Stimulated activated naive CD8-positive, alpha-beta T cell treated with anti-CD3 and anti-CD28 coated beads, Interleukin-15, amount 100 ng/mL, for 72 hours (primary cell): Measurements from ENCODE around the gene CBY2.

ENCODE experiments used
- ATAC-seq: fragments of 150-1000 bp; cut with Tn5 transposase; 2 replicates; pipeline ENCODE4 v1.10.0; 2021; ENCODE audit warnings: mild to moderate bottlenecking, moderate library complexity
- DNase-seq, 2 donors: peaks; one replicate each; pipeline ENCODE4 v3.0.0; 2021 to 2022
- H3K27ac Mint-ChIP-seq, 2 donors: one replicate each; pipeline ENCODE4 v1.8.0; 2022; ENCODE audit warnings: mild to moderate bottlenecking in 2 of 2, mixed read lengths in 2 of 2, moderate library complexity in 2 of 2
- H3K27me3 Mint-ChIP-seq: one replicate; pipeline ENCODE4 v1.8.0; 2022; ENCODE audit warnings: mixed read lengths
- H3K4me1 Mint-ChIP-seq: one replicate; pipeline ENCODE4 v1.8.0; 2022; ENCODE audit warnings: mild to moderate bottlenecking, mixed read lengths
- H3K4me3 Mint-ChIP-seq, 2 donors: one replicate each; pipeline ENCODE4 v1.8.0; 2022; ENCODE audit warnings: mild to moderate bottlenecking in 2 of 2, mixed read lengths in 2 of 2, moderate library complexity in 1 of 2
- H3K9me3 Mint-ChIP-seq, 2 donors: one replicate each; pipeline ENCODE4 v1.8.0; 2022; ENCODE audit warnings: mixed read lengths in 2 of 2

The CBY2 gene

GRCh38 chr13:45691251-45691650 is 10.9 kb upstream of the CBY2 start:
- H3K9me3 Mint-ChIP-seq = no peaks in the 10 kb centered on the region
- H3K4me1 Mint-ChIP-seq = peaks cover 12% of the 10 kb centered on the region
- DNase-seq = no peak
- no peaks in the 10 kb centered on the region for H3K27me3 Mint-ChIP-seq
- H3K27ac Mint-ChIP-seq = no peak overlapping the region
- no peak overlapping the region for H3K4me3 Mint-ChIP-seq
- no peak for ATAC-seq

DNA sequence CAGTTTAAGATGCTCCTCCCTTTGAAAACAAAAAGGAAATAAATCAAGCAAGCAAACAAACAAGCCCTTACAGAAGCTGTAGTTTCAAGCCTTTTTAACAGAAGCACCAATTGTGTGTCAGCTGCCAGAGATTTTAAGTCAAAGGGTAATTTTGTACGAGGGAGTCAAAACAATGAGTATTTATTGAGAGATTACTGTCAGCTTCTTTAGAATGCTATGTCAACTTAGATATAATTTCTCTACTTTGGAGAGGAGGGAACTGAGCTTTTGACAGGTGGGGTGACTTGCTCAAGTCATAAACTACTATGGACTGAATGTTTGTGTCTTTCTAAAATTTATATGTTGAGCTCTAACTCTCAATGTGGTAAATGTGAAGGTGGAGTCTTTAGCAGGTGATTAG is 10.5 kb upstream of the CBY2 start:
- no peak for DNase-seq
- no peaks in the 10 kb centered on the region for H3K9me3 Mint-ChIP-seq
- H3K27ac Mint-ChIP-seq = no peak overlapping the region
- no peak overlapping the region for H3K4me3 Mint-ChIP-seq
- ATAC-seq = no peak
- H3K27me3 Mint-ChIP-seq = no peaks in the 10 kb centered on the region
- peaks cover 12% of the 10 kb centered on the region for H3K4me1 Mint-ChIP-seq

- DNase-seq = peak in 1 of 2 donors; percentile 54
- Mint-ChIP-seq H3K4me3 (no peak overlapping the region), H3K4me1 (peaks cover 13% of the 10 kb centered on the region), H3K27ac (peak overlapping the region in 1 of 2 donors; percentile 77), H3K9me3 (no peaks in the 10 kb centered on the region), H3K27me3 (no peaks in the 10 kb centered on the region)
- ATAC-seq = peak; percentile 93
These were observed 6.9 kb upstream of the CBY2 start for GRCh38 chr13:45695198-45695730.

- no peaks in the 10 kb centered on the region for H3K9me3 Mint-ChIP-seq
- H3K4me3 Mint-ChIP-seq = no peak overlapping the region
- no peaks in the 10 kb centered on the region for H3K27me3 Mint-ChIP-seq
- H3K27ac Mint-ChIP-seq = no peak overlapping the region
- ATAC-seq (no peak), DNase-seq (no peak)
- peaks cover 27% of the 10 kb centered on the region for H3K4me1 Mint-ChIP-seq
These were observed 5.4 kb upstream of the CBY2 start for GRCh38 chr13:45696610-45697226.

DNA sequence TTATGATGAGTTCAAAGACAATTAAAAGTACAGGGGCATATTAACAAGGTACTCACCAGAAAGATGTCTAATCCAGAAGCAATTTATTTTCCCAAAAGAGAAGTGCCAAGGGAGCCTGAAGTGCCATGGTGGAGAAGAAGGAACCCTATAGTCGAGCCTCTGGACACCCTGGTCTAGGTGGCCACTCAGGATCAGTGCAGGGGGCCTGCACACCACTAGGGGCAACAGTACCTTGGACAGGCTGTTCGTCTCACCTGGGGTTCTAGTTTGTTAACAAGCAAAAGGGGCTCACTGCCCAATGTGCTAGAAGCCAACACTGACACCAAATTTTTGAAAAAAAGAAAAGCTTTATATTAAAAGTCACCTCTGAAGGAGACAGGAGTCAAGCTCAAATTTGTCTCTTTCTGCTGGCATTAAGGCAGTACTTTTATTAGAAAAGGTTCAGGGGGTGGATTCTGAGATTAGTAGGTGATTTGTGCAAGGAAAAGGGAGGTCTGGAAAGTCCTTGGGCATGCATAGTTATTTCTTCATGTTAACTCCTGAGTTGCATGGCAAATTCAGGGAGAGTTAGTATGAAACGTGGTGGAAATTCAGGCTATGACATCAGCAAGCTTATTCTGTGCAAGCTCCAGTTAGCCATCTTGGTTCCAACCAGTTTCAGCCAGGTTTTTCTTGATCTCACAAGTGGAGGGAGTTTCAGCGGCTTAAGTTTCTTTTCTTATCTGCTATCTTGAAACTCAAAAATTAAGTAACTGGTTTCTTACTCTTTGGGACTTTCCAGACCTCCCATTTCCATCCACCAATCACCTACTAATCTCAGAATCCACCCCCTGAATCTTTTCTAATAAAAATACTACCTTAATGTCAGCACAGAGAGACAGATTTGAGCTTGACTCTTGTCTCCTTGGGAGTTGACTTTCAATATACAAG is 884 bp upstream of the CBY2 start:
- H3K4me1 Mint-ChIP-seq = peaks cover 19% of the 10 kb centered on the region
- H3K4me3 Mint-ChIP-seq = peak overlapping the region in 1 of 2 donors; percentile 27
- H3K27ac Mint-ChIP-seq = peak overlapping the region; percentile 86 to 91
- peak in 1 of 2 donors; percentile 49 for DNase-seq
- H3K9me3 Mint-ChIP-seq = no peaks in the 10 kb centered on the region
- peak; percentile 93 for ATAC-seq
- H3K27me3 Mint-ChIP-seq = no peaks in the 10 kb centered on the region

DNA sequence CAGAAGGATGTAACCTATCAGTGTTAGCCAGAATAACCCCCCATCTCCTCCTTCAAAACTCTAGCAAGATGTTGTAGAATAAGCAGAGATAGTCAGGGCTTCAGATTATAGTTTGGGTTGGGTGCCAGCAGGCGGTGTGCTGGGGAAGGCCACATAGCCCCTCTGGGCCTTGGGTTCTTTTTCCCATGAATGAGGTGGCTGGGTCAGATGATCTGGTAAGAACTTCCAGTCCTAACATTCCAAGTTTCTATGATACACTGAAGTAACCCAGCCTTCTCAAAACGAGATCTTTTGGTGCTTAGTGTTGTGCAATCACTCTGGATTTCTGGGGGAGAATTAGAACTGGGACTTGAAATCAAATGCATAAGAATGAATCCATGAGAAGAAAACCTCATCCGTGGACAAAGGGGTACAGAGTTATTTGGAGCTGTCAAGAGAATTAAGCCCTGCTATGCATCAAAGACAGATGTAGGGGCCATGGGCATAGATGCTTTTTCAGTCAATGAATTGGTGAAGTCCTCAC is 810 bp downstream of the CBY2 start:
- Mint-ChIP-seq H3K4me3 (no peak overlapping the region), H3K4me1 (peaks cover 19% of the 10 kb centered on the region), H3K27me3 (no peaks in the 10 kb centered on the region), H3K27ac (no peak overlapping the region), H3K9me3 (no peaks in the 10 kb centered on the region)
- ATAC-seq (no peak), DNase-seq (no peak)

GRCh38 chr13:45704211-45704739 is 2.2 kb downstream of the CBY2 start:
- Mint-ChIP-seq H3K4me3 (no peak overlapping the region), H3K4me1 (peaks cover 19% of the 10 kb centered on the region)
- no peak for ATAC-seq

DNA sequence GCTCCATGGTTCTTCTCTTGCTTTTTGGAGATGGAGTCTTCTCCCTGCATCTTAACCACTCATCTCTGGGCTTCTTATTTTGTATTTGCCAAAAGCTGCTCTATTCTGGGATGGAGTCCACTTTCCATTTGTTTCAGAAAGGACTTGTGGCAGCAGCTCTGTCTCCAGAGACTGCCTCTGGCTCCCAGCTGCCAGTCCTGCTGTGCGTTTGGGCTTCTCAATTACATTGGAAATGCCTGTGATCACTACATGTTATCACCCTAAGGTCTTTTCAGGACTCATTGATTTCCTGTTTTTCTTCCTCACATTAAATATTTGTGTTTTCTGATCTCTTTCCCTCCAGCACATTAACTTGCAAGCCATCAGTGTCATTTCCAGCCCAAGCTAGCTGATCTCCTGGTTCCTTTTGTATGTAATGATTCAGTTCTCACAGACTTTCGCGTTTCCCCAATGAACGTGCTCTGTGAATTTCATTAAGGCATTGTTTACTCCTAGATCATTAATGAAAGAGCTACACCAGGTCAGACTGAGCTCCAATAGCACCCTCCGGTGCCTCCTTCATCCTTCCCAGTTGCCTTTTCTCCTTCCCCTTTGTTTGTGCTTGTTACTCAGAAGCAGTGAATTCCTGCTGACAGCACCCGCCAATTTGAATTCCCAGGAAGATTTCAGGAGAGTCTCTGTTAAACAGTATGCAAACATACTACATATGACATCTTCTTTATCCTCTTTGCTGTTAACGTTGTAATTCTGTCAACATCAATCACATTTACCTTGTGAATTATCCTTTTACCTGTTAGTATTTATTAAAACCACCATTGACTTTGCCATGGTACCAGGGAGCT is 3.0 kb downstream of the CBY2 start:
- no peak for DNase-seq
- H3K4me1 Mint-ChIP-seq = peaks cover 19% of the 10 kb centered on the region
- H3K27ac Mint-ChIP-seq = peak overlapping the region in 1 of 2 donors; percentile 35
- ATAC-seq = no peak
- H3K9me3 Mint-ChIP-seq = no peaks in the 10 kb centered on the region
- H3K27me3 Mint-ChIP-seq = no peaks in the 10 kb centered on the region
- no peak overlapping the region for H3K4me3 Mint-ChIP-seq

More at GRCh38 chr13:45704211-45704739, 2.2 kb downstream of the CBY2 start:
- Mint-ChIP-seq H3K27ac (no peak overlapping the region), H3K27me3 (no peaks in the 10 kb centered on the region), H3K9me3 (no peaks in the 10 kb centered on the region)
- DNase-seq = no peak

DNA sequence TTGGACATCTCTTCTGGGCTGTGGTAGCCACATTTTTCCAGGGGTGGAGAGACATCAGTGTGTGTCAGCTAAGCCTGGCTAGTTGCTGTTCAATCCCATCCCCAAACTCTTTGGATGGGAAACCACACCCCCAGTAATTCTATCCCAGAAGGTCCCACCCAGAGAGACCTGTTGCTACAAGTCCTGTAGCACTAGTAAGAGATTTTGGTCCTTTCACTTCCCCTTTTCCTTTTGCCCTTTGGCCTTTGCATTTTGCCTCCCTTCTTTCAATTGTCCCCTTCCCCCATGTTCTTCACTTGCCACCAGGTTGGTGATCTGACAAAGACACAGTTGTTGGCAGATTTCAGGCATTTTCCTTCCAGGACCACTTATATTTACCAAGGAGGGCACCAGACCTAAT is 3.8 kb downstream of the CBY2 start:
- ATAC-seq (no peak), DNase-seq (no peak)
- Mint-ChIP-seq H3K4me3 (no peak overlapping the region), H3K4me1 (peaks cover 12% of the 10 kb centered on the region), H3K27ac (no peak overlapping the region), H3K9me3 (no peaks in the 10 kb centered on the region), H3K27me3 (no peaks in the 10 kb centered on the region)

- Mint-ChIP-seq H3K4me3 (no peak overlapping the region), H3K4me1 (no peaks in the 10 kb centered on the region)
- ATAC-seq = no peak
These were observed 5.5 kb downstream of the CBY2 start for GRCh38 chr13:45707516-45708100.

DNA sequence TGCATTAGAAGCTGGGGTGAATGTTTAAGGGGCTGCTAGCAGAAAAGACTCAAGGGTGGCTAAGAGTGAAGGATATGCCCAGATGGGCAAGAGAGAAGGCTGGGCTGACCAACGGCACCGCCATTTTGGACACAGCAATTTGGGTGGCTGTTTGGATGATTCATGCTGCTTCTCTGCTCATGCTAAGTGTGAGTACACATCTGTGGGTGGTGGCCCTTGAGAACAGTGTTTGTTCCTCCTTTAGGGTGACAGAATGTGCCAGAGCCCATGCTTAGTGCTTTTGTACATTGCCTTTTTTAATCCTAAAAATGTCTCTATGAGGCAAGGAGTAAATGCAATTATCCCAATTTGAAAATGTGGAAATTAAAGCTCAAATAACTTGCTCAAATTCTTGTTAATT is 9.8 kb downstream of the CBY2 start:
- Mint-ChIP-seq H3K4me1 (no peaks in the 10 kb centered on the region), H3K4me3 (no peak overlapping the region), H3K9me3 (no peaks in the 10 kb centered on the region), H3K27ac (no peak overlapping the region), H3K27me3 (no peaks in the 10 kb centered on the region)
- ATAC-seq = no peak
- DNase-seq = no peak

More at GRCh38 chr13:45707516-45708100, 5.5 kb downstream of the CBY2 start:
- DNase-seq = no peak
- Mint-ChIP-seq H3K27me3 (no peaks in the 10 kb centered on the region), H3K9me3 (no peaks in the 10 kb centered on the region), H3K27ac (no peak overlapping the region)

DNA sequence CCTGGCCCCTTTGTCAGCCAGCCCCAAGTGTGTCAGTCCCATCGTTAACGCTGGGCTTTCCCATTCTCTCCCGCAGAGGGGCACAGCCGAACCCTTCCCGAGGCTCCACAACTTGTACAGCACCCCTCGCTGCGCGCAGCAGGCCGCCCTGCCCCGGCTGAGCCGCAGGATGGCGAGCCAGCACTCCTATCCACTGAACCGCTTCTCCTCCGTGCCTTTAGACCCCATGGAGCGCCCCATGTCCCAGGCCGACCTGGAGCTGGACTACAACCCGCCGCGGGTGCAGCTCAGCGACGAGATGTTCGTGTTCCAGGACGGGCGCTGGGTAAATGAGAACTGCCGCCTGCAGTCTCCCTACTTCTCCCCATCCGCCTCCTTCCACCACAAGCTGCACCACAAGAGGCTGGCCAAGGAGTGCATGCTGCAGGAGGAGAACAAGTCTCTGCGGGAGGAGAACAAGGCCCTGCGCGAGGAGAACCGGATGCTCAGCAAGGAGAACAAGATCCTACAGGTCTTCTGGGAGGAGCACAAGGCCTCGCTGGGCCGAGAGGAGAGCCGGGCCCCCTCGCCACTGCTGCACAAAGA is 11.1 kb downstream of the CBY2 start:
- Mint-ChIP-seq H3K4me1 (no peaks in the 10 kb centered on the region), H3K4me3 (no peak overlapping the region), H3K27ac (no peak overlapping the region), H3K9me3 (no peaks in the 10 kb centered on the region), H3K27me3 (no peaks in the 10 kb centered on the region)
- ATAC-seq = no peak
- DNase-seq = no peak

DNA sequence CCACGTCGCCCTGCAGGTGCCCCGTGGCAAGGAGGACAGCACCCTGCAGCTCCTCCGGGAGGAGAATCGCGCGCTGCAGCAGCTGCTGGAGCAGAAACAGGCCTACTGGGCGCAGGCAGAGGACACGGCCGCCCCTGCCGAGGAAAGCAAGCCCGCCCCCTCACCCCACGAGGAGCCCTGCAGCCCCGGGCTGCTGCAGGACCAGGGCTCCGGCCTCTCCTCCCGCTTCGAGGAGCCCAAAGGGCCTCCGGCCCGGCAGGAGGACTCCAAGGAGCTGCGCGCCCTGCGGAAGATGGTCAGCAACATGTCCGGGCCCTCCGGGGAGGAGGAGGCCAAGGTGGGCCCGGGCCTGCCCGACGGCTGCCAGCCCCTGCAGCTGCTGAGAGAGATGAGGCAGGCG is 11.6 kb downstream of the CBY2 start:
- Mint-ChIP-seq H3K27ac (no peak overlapping the region), H3K4me1 (no peaks in the 10 kb centered on the region), H3K9me3 (no peaks in the 10 kb centered on the region), H3K27me3 (no peaks in the 10 kb centered on the region), H3K4me3 (no peak overlapping the region)
- ATAC-seq (peak; percentile 18), DNase-seq (no peak)

DNA sequence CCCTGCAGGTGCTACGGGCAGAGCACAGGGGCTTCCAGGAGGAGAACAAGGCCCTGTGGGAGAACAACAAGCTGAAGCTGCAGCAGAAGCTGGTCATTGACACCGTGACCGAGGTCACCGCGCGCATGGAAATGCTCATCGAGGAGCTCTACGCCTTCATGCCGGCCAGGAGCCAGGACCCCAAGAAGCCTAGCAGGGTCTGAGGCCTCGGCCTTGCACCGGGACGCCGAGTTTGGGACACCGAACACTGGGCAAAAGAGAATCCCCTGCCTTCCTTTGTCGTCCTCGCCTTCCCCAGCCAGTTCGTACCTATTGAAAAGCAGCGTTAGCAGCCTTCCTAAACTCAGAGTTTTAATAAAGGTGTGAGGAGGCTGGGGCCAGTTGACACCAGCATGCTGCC is 12.1 kb downstream of the CBY2 start:
- no peak for ATAC-seq
- Mint-ChIP-seq H3K9me3 (no peaks in the 10 kb centered on the region), H3K27ac (no peak overlapping the region), H3K4me1 (no peaks in the 10 kb centered on the region), H3K4me3 (no peak overlapping the region), H3K27me3 (no peaks in the 10 kb centered on the region)
- DNase-seq = no peak
